DND-41 (cell line): ENCODE data around the gene MYO1C.

ENCODE experiments used
- CTCF ChIP-seq: IDR thresholded peaks from 2 replicates; pipeline ENCODE4 v1.5.1; 2012; ENCODE audit warnings: borderline replicate concordance, low read length, moderate library complexity, mild to moderate bottlenecking; ENCODE audit not compliant: poor library complexity, severe bottlenecking; ENCODE audit errors: extremely low read depth
- EZH2 ChIP-seq: IDR thresholded peaks from 3 replicates; pipeline ENCODE4 v1.6.1; 2012; ENCODE audit warnings: borderline replicate concordance, low read depth, mild to moderate bottlenecking, moderate library complexity, low read length, inconsistent platforms; ENCODE audit not compliant: severe bottlenecking

- TF ChIP-seq EZH2 (no peak), CTCF (no peak)
Measured at GRCh38 chr17:1464186-1464585, 28.3 kb downstream of the MYO1C start.
